NCI-H446 treated with DMSO at 0.1 percent for 48 hours (cell line): ENCODE measurements around the gene IKZF1.
A peak's percentile ranks its signal among the peaks of the same experiment; 100 is the strongest.

ENCODE experiments used
- DNase-seq: peaks from one replicate; lab custom pipeline; 2025; lab: John Stamatoyannopoulos, UW

The IKZF1 gene

DNA sequence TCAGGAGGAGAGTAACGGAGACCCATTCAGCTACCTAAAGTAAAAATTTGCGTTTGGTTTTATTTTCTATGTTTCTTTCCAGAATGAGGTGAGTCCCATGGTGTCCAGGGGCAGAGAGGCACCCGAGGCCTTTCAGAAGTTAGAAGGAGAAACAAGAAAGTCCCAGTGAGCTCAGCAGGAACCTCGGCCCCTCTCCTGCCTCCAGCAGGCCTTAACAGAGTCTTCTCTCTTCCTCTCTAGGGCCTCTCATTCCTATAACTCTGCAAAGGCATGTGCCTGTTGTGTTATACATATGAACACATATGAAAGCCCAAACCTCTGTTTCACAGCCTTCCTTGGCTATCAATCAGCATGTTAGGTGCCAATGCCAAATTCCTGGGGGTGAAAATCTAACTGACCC lies 20.8 kb upstream of the IKZF1 start:
- DNase-seq, result no peak

DNA sequence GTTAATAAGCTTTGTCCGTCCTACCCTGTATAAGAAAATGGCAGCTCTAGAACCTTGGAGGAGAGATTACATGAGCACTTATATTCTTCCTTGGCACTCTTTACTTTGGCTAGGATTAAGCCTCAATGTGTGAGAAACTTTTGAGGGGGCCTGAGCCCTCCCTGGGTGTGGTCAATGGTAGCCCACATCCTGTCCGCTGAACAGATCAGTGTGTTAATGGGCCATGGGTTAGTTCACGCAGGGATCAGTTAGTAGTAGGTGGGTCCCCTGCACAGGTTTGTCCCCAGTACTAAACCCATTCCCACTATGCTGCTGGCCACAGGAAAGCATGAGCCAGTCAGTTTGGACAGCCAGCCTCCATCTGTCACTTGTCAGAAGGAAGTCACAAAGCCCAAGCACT lies 20.2 kb upstream of the IKZF1 start:
- no peak for DNase-seq

DNA sequence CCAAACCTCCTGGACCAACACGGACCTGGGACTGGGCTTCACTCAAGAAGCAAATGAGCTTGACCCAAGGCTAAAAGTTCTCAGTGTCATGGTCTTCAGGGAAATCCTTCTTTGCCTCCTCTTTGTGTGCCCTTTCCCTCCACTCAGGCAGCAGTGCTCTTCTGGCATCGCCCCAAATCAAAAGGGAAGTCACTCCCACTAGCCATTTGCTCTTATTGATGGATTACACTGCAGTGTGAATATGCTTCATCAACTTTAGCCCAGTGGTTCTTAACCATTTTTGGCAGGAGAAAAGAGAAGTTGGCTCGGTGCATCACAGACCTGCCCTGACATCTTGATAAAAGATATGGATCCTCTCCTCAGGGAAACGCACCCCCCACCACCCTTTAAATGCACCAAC lies 19.2 kb upstream of the IKZF1 start:
- peak; percentile 64 for DNase-seq

DNA sequence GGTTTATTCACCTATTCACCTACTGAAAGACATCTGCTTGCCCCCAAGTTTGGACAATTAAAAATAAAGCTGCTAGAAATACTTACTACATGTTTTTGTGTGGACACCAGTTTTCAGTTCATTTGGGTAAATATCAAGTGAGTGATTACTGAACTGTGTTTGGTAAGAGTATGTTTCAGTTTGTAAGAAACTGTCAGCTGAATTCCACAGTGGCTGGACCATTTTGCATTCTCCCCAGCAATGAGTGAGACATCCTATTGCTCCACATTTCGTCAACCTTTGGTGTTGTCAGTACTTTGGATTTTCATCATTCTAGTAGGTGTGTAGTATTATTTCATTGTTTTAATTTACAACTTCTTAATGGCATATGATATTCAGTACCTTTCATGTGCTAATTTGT lies 17.4 kb upstream of the IKZF1 start:
- no peak for DNase-seq

DNA sequence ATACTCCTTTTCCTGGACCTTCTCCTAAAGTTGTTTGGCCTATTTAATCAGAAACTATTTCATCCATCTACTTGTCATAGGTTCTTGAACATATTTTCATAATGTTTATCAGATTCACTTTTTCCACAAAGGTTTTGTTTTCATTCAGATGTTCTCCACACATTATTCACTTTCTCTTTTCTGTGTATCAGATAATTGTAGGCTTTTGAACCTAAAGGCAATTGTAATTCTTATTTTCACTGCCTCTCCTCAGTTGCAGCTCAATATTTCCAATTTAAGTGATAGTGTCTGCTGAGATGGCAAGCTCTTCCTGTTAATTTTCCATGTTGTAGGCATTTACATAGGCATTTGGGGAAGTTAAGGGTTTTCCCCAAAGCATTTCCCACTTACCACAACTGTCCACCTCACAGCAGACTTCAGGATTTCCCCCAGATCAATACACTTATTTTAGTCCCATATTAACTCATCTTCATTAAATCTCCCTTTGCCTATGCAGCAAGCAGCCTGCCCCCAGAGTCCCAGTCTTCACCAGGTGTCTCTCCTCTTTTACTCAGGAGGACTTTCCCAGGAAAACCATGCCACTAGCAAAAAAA lies 12.3 kb upstream of the IKZF1 start:
- no peak for DNase-seq

DNA sequence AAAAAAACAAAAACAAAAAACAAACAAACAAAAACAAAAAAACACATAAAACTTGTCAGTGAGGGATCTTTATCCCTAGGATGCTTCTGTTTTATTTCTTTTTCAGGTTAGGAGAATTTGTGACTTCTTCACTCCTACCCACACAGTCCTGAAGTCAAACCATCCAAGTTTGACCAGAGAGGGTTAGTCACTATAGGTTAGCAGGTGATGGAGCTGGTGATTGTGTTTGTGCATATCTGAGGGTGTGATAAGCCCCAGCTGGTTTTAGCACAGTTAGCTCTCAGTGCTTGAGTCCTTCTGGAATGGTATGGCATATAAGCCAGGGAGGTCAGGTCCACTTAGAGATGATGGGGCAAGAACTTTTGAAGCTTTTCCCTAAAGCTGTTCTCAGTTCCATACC lies 11.8 kb upstream of the IKZF1 start:
- no peak for DNase-seq

DNA sequence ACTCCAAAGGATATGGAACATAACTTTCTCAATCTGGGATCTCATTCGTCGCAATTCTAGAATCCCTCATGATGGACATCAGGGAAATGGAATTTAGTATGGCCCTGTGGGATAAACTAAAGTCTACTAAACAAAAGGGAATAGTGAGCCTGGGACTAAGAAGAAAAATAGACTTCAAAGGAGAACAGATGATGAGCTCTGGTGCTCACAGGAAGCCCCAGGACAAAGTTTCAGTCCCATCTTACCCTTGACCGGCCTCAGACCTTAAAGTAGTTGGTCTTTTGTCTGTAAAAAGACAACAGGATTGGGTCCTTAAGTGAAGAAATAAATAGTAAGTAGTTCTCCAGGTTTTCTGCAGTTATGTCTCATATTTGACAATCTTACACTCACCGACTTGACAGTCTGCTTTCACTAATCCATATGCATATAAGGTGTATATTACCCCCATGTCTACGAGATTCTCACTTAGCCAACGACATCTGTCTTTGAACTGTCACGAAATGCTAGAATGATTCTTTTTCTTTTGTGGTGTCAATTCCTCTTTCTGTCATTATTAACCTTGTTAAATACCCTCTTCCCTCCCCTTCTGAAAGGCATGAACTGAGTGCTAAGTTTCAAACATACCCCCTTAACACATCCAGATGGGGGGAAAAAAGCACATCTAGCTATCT lies 10.9 kb upstream of the IKZF1 start:
- no peak for DNase-seq

DNA sequence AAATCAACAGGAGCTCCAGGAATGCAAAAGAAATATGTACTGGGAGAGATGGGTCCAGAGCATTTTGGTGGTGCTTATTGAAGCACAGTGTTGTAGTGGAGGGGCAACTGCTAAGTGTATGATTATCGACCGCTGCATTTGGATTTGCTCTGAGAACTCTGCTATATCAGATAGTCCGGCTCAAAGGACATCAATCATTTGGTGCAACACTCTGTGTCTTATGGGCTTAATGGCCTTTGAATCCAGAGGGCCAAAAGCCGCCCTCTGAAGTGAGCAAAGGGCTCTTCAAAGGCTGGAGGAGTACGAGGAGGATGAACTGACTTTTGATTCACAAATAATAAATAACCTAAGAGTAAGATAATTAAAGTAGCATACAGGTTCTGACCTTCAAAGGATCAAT lies 9.4 kb upstream of the IKZF1 start:
- no peak for DNase-seq

DNA sequence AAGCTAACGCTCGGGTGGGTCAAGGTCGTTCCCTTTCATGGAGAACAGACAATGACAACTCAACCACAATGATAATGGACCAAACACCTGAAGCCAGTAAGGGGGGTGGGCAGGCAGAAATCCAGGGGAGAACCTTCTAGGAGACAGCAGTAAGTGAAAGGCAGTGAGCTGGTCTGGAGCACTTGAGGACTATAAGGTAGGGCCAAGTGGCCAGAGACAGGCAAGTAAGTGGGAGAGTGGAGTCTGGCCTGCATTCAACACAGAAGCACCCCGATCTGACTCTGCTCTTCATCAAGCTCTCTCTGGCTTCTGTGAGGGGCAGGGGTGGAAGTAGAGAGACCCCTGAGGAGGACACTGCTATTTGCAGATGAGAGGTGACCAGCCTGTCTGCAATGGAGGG lies 7.7 kb upstream of the IKZF1 start:
- no peak for DNase-seq

DNA sequence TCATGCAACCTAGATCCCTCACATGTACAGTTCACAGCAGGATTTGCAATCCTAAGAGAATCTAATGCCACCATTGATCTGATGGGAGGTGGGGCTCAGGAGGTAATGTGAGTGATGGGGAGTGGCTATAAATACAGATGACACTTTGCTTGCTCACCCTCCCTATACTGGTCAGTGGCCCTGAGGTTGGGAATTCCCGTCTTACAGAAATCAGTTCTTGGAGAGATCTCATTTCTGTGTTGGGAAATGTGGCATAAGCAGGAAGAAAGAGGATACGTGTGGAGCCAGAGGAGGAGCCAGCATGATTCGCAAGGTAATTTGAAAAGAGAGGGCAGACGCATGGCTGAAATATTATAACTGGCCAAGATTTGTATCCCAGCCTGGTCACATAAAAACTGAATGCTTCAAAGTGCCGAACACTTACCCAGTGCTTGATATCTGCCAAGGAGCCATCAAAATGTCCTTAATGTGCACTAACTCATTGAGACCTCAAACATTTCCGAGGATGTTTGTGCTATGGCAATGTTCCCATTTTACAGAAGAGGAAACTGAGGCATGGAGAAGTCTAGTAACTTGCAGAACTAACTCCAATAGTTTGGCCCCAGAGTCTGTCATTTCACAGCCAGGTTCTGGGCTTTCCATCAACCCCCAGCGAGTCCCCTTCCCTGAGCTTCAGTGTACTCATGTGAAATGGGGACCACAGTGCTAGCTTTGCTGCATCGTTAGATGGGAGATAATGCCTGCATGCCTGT lies 5.5 kb upstream of the IKZF1 start:
- DNase-seq, result no peak

DNA sequence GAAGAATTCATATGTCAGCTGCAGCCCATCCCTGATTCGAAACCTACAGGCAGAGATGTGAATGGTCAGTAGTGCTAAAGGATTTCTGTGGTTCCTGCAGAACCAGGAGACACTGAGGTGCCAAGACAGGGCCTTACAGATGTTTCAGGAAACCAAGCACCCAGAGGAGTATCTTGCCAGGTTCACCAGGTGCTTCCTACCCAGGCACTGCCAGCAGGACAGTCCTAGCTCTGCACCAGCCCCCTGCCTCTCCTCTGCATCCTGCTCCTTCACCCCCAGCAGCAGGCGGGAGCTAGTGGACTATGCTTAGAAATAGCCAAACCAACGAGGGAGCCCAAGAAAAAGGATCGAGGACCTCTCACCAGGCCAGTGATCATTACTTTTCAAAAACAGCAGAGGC lies 4.2 kb upstream of the IKZF1 start:
- no peak for DNase-seq

DNA sequence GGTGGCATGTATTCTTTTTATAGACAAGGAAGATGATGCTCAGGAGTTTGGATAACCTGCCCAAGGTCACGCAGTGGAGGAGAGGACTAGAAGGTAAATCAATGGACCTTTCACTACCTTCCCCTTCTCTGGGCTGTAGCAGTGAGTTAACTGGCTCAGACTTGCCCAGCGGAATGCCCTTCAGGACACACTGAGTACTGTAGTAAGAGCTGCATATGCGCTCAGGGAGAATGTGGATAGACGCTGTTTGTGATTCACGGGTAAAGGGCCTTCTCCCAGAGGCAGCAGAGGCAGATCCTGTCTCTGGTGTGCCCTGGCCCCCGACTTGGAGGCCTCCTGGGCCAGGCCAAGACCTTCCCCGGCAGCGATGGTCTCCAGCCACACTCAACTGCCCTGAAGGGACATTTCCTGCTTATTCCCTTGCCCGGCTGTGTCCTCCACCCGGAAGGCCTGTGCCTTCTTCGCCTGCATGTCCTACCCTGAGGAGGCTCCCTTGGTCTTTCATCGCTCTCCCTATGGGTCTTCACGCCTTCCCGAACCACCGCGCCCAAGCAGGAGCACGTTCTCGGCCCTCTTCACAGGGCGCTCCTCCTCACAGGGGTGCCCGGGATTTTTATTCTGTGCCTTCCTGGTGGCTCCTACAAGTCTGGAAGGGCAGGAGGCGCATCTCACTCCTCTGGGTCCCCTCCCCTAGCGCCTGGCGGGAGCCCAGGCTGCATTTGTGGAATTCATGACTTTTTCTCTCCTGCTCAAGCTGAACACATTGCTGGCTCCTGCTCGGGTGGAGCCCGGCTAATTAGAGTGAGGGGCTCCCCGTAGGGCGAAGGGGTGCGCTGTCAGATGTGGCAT lies 1.8 kb upstream of the IKZF1 start:
- DNase-seq, result no peak

DNA sequence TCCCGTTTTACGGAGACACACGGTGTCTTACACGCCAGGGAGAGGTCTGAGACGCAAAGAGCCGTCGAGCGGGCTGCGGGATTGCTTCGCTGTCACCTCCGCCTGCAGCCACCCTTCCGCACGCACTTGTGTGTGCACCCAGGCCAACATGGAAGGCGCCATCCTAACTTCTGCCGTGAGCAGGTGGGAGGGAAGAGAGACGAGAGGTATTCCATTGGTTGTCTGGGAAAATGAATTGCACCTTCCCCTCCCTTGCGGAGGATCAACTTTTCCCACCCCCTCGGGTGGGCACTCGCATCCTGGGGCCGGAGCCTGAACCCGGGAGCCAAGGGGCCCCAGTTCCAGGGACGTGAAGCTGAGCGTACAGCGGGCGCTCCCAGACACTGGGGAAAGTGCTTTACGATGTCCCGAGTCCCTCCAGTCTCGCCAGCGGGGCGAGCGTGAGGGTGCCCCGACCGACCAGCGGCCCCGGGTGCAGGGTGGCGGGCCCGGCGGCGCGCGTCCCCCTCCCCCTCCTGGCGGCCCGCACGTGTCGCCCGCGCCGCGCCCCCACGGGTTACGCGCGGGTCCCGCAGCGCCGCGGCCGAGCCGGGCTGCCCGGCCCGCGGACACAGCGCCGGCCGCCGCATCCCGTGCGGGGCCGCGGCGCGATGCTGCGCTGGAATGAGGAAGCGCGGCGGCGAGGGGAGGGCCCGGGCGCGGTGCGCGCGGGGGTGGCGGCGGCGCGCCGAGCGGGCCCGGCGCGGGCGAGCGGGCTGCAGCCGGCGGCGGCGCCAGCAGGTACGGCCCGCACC lies 984 bp upstream of the IKZF1 start:
- DNase-seq, result no peak

DNA sequence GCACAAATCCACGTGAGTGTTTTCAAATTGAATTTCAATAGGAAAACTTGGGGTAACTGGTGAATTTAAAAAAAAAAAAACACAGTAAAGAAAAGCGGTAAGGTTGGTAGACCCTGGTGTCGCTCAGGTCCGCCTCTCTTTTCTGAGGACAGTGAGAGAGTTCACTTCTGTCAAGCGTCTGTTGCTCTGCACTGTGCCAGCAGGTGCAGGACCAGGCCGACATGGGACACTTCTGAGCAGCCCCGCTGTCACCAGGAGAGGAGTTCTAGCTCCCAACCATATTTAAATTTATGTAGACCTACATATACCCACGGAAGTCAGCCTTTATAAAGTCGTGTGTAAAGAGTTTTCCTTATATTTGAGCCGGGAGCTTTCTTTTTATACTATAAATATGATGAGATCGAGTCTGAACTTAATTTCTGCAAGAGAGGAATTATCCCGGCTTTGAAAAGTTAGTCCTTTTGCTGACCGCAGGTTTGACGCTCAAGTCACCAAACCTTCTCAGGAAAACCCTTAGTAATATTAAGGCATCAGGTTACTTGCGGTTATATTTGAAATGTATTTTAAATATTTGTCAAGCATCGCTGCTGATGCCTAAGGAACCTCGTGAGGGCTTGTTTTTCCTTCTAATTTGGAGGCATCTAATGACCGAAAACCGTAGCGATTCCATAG lies 531 bp downstream of the IKZF1 start:
- no peak for DNase-seq

DNA sequence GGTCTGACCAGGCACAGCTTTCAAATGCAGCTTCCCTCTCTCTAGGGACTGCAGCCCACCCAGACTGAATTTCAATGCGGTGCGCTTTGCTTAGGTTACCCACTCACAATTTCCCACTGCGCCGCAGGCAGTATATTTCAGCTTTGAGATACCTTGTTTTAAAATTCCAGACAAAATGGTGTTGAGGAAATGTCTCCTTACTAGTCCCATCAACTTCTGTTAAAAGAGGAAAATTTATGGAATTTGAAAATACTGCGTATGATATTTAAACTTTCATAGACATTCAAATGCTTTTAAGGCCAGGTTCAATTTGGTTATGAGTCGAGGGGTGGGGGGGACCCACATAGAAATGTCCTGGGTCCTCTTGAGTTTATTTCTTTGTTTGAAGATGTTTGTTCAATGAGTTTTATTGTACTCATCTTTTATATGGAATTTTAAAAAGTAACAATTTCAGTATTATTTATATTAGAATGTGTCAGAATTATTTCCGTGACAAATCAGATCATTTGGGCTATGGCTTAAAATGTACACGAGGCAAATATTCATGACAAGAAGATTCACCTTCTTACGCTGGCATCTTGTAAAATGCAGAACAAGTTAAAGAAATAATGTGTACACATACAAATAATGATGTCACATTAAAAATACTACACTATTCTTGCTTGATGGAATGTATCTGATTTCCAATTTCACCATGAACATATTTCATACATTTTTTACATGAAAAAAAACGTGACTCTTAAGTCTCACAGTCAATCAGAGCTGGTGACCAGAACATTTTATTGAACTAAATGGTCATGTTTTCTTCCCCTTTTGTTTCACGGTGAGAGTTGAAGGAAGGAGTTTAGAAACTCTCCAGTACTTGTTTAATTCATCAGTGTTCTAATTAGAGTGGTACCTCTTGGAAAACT lies 1.3 kb downstream of the IKZF1 start:
- no peak for DNase-seq

DNA sequence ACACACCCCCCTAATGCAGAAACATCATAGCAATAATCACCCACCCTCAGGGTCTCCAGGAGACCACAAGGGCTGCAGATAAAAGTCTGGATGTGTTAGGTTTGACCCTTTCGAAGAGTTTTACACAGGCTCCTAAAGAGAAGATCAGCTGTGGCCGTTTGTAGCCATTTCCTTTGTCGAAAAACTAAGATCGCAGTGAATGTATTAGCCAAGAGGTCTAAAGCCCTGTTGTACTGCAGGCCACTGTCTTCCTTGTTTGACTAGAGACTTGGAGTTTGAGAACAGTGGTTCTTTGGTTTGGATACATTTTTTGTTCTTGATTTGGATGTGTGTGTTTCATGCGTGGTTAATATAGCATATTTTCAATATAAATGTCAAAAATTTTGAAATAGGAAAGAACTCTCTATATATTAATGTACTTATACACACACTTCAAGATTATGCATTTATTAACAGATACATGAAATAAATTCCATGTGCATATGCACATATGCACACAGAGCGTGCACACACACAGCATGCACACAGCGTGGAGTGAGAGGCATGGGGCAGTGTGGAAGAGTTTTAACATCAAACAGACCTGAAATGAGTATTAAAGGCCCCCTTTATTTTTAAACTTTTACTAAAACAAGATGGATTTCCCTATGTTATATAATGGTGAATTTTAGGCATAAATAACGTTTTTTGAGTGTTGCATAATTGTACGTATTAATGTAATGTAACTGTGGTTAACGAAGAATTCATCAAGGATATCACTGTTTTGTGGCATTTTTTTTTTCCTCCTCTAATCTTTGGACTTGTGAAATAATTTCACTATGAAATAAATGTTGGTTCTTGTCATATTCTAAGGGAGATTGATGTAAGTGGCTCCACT lies 2.2 kb downstream of the IKZF1 start:
- DNase-seq, result no peak

DNA sequence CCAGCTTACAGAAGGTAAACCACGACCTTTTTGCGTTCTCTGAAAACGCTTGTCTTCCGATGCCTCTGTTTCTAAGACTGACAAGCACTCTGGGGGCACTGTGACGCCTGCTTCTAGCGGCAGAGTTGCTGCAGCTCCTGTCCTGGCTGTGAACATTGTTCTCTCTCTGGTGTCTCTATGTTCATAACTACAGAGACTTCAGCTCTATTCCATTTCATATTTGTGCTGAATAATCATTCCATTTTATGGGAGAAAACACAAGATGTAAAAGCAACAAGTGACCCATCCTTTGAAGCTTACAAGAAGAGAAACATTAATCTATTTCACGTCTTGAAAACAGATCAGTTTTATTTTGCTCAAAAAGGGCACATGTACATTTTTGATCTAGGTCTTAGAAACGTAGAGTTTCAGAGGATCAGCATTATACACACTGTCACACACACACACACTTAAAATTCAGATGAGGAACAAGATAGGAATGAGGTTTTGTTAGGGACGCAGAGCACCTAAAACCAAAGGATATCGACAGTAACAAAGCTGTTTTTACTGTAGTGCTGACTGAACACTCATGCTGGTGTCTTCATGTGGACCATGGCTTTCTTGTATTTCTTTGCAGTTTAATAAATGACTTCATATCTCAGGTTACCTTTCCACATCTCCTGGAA lies 3.0 kb downstream of the IKZF1 start:
- no peak for DNase-seq

DNA sequence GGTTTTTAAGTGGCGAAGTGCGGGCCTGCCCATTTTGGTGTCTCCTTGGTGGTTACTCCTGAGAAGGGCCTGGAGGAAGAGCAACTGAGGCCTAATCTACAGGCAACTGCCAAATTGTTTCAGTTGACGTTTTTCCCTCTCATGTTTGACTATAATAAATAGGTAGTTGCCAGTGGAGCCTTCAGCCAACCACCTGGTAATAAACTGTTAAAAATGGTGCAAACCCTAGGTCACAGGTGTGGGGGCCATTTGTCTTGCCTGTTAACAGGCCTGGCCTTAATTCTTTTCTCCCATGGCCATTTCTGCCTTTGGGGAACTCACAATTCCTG lies 3.7 kb downstream of the IKZF1 start:
- DNase-seq, result no peak
